Astrocyte of the cerebellum (primary cell): Measurements from ENCODE around the gene TADA2B.

Experiments used
- DNase-seq: peaks from one replicate; pipeline ENCODE4 v3.0.0-alpha.2; 2011; ENCODE audit warnings: low read depth
- H3K4me3 ChIP-seq: 2 replicates; pipeline ENCODE4 v1.5.1; 2011; ENCODE audit warnings: mild to moderate bottlenecking, low read depth, low read length, moderate library complexity
- in situ Hi-C: cut with HindIII; loops from 2 replicates; pipeline ENCODE4 v1.10.0; 2017; ENCODE audit warnings: low sequenced_read_pairs
- TF ChIP-seq, protein P1 (sequence below): IDR thresholded peaks from 2 replicates; pipeline ENCODE4 v1.5.1; 2012; ENCODE audit warnings: low read length, low read depth, moderate library complexity, mild to moderate bottlenecking; ENCODE audit errors: missing control alignments

TADA2B gene

DNA sequence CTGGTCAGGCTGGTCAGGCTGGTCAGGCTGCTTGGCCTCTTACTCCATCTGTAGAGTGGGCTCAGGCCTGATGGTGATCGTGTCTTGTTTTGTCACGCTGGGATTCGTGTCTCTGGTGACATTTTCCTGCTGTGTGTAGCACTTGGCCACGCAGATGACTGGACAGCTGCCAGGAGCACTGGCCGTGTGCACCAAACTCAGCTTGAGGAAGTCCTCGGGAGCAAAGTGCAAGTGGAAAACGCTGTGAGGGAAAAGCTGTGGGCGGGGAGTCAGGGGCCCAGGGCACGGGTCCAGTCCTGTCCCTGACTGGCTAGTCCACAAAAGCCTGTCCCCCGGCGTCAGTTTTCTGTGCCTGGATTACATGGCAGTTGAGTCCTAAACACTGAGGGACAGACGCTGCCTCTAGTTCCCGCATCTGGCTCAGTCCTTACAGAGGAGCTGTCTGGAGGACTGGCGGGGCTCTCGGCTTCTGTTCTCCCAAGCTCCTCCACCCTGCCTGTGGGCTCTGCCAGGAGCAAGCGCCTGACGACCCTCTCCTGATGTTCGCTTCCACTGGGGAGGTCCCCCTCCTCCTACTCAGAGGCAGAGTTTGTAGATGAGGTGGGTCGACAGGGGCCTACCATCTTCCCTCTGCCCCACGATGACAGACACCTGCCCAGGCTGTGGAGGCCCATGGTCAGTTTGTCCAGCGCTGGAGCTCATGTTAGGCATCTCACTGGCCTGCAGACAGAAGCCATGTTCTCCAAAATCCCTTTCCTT is 60.6 kb downstream of the TADA2B start:
- TF ChIP-seq, protein P1, sequence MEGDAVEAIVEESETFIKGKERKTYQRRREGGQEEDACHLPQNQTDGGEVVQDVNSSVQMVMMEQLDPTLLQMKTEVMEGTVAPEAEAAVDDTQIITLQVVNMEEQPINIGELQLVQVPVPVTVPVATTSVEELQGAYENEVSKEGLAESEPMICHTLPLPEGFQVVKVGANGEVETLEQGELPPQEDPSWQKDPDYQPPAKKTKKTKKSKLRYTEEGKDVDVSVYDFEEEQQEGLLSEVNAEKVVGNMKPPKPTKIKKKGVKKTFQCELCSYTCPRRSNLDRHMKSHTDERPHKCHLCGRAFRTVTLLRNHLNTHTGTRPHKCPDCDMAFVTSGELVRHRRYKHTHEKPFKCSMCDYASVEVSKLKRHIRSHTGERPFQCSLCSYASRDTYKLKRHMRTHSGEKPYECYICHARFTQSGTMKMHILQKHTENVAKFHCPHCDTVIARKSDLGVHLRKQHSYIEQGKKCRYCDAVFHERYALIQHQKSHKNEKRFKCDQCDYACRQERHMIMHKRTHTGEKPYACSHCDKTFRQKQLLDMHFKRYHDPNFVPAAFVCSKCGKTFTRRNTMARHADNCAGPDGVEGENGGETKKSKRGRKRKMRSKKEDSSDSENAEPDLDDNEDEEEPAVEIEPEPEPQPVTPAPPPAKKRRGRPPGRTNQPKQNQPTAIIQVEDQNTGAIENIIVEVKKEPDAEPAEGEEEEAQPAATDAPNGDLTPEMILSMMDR = no peak
- DNase-seq = no peak
- in situ Hi-C loops = no loop called here
- H3K4me3 ChIP-seq = peak overlapping the region; percentile 56

DNA sequence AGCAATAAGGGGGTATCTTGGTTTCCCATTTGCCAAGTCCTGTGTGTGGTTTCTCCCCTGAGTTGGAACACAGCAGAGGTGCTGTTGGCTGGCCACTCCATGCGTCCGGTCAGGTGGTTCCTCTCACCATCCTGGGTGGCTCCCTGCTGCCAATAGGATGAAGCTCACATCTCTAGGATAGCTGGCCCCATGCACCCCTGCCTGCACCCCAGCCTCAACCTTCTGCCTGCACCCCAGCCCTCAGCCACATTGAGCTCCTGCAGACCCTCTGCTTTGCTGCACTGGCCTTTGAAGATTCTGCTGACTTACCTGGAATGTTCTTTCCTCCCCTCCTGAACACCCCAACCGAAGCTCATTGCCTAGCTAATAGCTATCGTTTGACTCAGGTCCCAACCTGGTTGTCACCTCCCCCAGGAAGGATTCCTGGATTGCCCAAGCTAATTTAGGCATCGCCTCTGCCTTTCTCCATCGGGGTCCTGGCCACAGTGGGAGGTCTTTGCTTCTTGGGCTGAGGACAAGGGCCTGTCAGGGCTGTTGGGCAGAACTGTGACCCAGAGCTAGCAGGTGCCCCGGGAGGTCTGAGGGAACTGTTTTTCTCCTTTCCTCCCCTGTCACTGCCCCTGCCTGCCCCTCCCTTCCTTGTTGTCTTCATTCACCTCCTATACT is 61.3 kb downstream of the TADA2B start:
- TF ChIP-seq, protein P1 = no peak
- DNase-seq = no peak
- no peak overlapping the region for H3K4me3 ChIP-seq
- in situ Hi-C loops = no loop called here

DNA sequence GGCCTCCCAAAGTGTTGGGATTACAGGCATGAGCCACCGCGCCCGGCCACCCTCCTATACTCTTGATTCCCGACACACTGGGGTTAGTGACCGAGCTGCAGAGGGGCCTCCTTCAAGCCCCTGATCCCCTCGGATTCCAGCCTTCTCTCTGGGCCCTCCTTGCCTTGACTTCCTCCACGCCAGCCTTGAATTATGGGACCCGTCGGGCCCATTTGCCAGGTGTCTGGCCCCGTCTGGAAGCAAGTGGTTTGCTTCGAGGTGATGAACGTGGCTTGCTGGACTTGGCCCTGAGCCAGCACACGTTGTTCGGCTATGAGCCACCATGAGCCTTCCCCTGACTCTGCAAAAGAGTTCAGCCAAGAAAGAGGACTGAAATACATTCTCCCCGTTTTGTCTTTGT is 62.1 kb downstream of the TADA2B start:
- in situ Hi-C loops = no loop called here
- no peak for DNase-seq
- no peak overlapping the region for H3K4me3 ChIP-seq
- TF ChIP-seq, protein P1 = no peak

DNA sequence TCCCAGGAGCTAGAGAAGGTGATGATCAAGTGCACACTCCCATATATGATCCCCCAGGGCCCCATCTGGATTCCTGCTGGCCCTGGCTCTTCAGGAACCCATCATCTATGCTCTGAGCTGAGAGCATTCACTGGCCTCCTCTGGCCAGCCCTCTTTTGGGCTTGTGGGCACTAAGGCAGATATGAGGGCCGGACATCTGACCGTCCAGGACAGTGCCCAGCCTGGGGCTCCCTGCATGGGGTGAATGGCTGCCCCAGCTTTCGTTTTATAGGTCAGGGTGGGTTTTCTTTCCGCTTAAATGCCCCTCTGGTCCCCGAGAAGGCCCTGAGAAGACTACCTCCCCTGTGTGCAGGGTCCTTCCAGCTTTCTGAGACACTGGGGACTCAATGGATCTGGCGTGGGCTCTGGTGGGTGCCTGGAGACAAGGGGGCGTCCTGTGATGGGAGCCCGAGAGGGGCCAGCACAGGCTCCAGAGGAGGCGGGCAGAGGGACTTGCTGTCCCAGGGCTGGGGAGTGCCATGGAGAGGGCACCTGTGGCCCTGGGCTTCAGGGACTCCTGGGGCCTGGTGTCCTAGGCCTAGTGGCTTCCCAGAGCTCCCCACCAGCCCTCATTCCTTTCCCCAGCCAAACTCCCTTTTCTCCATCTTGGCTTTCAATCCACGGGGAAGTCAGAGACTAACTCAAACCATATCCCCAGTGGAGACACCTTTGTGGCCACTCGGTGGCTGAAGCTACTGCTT is 64.2 kb downstream of the TADA2B start:
- TF ChIP-seq, protein P1 = no peak
- in situ Hi-C loops = no loop called here
- no peak for DNase-seq
- H3K4me3 ChIP-seq = no peak overlapping the region
